Neuron (in vitro differentiated cells): Measurements from ENCODE around the gene NCKAP5.
"Not testable (repeated sequence)": the region's sequence is repeated elsewhere in the genome, so short reads cannot be mapped to it uniquely, and the experiment has no call there.

Source experiments
- H2AFZ ChIP-seq: one replicate; pipeline ENCODE4 v1.6.1; 2013; ENCODE audit warnings: low read depth, mild to moderate bottlenecking, inconsistent platforms, low read length, moderate library complexity
- H3K27me3 ChIP-seq: one replicate; pipeline ENCODE4 v1.6.1; 2013; ENCODE audit warnings: low read length; ENCODE audit not compliant: insufficient read depth
- H3K36me3 ChIP-seq: one replicate; pipeline ENCODE4 v1.6.1; 2013; ENCODE audit warnings: low read length; ENCODE audit not compliant: insufficient read depth
- H3K4me1 ChIP-seq: one replicate; pipeline ENCODE4 v1.6.1; 2013; ENCODE audit warnings: low read length; ENCODE audit not compliant: insufficient read depth
- H3K4me3 ChIP-seq: 2 replicates; pipeline ENCODE4 v1.5.1; 2013; ENCODE audit warnings: mild to moderate bottlenecking, low read length, moderate library complexity
- H3K9me3 ChIP-seq: one replicate; pipeline ENCODE4 v1.6.1; 2013; ENCODE audit warnings: low read length

The NCKAP5 gene

DNA sequence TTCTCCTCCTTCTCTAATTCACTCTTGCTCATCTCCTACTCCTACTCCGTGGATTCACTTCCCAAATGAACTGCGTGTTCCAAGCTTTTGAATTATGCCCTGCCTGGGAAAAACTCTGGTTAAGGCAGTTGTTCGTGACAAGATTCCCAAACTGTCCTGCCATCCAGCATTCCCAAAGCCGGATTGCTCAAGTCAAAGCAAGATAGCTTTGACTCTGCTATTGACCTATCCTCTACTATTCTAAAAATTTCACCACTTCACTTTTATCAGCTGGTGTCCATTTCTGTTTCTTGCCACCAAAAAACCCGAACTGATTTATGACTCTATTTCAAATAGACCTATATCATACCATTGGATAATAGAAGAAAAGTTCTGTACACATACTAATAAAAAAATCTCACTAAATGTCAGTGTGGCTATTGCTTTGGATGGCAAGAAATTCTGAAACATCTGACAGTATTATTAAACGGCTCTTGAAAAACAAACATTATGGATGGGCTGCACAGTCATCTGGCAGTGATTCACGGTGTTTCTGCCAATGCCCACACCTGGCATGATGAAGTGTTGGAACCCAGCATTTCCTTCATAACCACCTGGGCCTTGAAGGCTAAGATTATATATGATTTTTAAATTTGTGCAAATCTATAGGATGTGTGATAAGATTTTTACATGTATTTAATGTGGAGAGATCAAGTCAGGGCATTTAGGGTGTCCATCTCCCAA lies 87.4 kb downstream of the NCKAP5 start:
- H3K36me3 ChIP-seq: no peaks in the 10 kb centered on the region

DNA sequence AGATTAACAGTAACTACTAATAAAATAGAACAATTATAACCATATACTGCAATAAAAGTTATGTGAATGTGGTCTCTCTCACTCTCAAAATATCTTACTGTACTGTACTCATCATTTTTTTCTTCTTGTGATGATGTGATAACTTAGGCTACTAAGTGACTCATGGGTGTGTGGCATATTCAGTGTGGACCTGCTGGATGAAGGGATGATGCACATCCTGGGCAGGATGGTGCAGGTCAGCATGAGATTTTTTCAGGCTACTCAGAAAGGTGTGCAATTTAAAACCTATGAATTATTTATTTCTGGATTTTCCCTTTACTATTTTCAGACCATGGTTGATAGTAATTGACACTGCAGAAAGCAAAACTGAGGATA lies 90.7 kb downstream of the NCKAP5 start:
- no peaks in the 10 kb centered on the region for H3K36me3 ChIP-seq
- no peaks in the 10 kb centered on the region for H3K9me3 ChIP-seq
- H3K4me1 ChIP-seq: peaks cover 8% of the 10 kb centered on the region
- H3K27me3 ChIP-seq: no peaks in the 10 kb centered on the region
- no peak overlapping the region for H3K4me3 ChIP-seq
- H2AFZ ChIP-seq: no peak overlapping the region

More for the DNA sequence above, 87.4 kb downstream of the NCKAP5 start:
- Histone ChIP-seq H3K9me3 (no peaks in the 10 kb centered on the region), H3K4me1 (peaks cover 4% of the 10 kb centered on the region), H3K4me3 (no peak overlapping the region), H3K27me3 (no peaks in the 10 kb centered on the region), H2AFZ (no peak overlapping the region)

DNA sequence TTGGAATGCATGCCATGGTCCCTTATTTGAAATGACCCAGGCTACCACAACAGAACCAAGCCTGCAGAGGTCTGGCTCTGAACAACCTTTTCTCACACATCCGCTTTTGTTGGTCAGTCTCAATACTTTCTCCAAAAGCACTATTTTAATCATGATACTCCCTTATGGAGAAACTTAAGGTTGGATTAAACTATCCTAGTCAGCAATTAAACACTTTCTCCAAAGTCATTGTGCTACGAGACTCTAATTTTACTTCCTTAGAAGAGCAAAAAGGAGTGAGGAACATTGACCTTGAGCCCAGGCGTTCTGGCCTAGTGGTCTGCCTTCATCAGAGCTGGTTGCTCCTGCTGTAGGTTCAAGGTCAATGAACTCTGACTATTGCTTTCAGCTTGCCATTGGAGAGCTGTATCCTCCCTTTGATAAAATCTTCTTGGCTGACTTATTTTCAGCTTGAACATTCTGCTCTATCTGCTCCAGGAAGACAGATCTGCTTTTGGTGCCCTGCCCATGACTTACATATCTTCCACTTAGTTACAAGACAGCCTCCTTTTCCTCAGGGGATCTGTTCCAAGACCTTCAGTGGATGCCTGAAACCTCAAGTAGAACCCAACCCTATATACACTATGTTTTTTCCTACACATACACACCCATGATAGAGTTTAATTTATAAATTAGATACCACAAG lies 91.2 kb downstream of the NCKAP5 start:
- H2AFZ ChIP-seq: no peak overlapping the region
- no peaks in the 10 kb centered on the region for H3K27me3 ChIP-seq
- peaks cover 8% of the 10 kb centered on the region for H3K4me1 ChIP-seq
- no peaks in the 10 kb centered on the region for H3K9me3 ChIP-seq
- no peak overlapping the region for H3K4me3 ChIP-seq
- no peaks in the 10 kb centered on the region for H3K36me3 ChIP-seq

DNA sequence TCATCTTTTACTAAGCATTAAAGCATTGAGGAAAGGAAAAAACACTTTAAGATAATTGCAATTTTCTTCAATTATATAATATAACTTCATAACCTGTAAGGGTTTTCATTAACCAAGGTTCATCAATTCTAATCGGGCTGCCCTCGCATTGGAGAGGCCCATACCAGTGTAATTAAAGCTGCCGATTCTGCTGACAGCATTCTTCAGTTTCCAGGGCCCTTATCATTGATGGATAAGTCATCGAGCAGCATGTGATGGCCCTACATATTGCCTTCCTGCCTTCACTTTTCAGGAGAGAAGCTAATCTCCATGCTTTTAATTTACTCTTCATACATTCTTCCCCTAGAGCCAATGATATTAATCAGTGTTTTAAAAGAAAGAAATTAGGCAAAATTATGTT lies 92.0 kb downstream of the NCKAP5 start:
- peaks cover 8% of the 10 kb centered on the region for H3K4me1 ChIP-seq
- no peaks in the 10 kb centered on the region for H3K9me3 ChIP-seq
- no peaks in the 10 kb centered on the region for H3K27me3 ChIP-seq
- no peak overlapping the region for H2AFZ ChIP-seq
- H3K4me3 ChIP-seq: no peak overlapping the region
- H3K36me3 ChIP-seq: no peaks in the 10 kb centered on the region

DNA sequence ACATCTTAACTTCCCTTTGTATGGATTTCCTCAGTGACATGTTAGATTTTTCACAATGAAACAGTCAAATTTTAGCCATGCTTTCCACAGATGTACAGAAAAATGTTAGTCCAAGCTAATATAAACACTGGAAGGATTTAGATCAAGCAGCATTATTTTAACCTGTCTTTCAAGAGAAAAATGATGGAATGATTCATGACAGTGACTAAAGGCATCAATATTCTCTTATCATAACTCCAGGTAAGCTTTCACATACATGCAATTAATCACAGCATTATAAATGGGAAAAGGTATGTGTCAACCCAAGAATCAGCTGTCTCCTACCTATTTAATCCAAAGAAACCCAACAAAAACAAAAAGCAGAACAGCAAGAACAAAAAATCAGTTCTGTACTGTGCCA lies 92.7 kb downstream of the NCKAP5 start:
- no peak overlapping the region for H3K4me3 ChIP-seq
- H2AFZ ChIP-seq: no peak overlapping the region
- no peaks in the 10 kb centered on the region for H3K27me3 ChIP-seq
- H3K36me3 ChIP-seq: no peaks in the 10 kb centered on the region
- H3K4me1 ChIP-seq: peaks cover 8% of the 10 kb centered on the region
- H3K9me3 ChIP-seq: peaks cover 4% of the 10 kb centered on the region

DNA sequence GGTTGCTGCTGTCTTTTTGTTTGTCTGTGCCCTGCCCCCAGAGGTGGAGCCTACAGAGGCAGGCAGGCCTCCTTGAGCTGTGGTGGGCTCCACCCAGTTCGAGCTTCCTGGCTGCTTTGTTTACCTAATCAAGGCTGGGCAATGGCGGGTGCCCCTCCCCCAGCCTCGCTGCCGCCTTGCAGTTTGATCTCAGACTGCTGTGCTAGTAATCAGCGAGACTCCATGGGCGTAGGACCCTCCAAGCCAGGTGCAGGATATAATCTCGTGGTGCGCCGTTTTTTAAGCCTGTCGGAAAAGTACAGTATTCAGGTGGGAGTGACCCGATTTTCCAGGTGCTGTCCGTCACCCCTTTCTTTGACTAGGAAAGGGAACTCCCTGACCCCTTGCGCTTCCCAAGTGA lies 97.8 kb downstream of the NCKAP5 start:
- not testable (repeated sequence) for H3K36me3 ChIP-seq, H3K27me3 ChIP-seq, H3K4me3 ChIP-seq, H3K9me3 ChIP-seq, H2AFZ ChIP-seq, H3K4me1 ChIP-seq

DNA sequence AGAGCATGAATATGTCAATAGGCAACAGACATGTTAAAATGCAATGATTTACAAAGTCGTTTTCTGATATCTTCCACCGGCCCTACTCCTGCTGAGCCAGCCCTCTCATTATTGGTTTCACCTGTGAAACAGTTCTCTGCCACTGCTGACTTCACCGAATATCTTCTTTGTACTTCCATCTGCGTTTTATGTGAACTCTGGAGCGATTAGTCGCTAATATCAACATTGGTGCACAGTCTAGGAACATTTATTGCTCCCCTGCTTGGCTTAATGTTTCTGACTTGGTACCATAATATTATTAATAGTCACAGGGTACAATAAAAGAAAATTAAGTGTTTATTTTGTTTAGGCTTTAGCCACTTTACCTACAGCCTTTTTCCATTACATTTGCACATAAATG lies 105.5 kb downstream of the NCKAP5 start:
- no peak overlapping the region for H2AFZ ChIP-seq
- no peak overlapping the region for H3K4me3 ChIP-seq
- H3K27me3 ChIP-seq: no peaks in the 10 kb centered on the region
- H3K36me3 ChIP-seq: peaks cover 5% of the 10 kb centered on the region
- H3K4me1 ChIP-seq: no peaks in the 10 kb centered on the region
- peaks cover 2% of the 10 kb centered on the region for H3K9me3 ChIP-seq

DNA sequence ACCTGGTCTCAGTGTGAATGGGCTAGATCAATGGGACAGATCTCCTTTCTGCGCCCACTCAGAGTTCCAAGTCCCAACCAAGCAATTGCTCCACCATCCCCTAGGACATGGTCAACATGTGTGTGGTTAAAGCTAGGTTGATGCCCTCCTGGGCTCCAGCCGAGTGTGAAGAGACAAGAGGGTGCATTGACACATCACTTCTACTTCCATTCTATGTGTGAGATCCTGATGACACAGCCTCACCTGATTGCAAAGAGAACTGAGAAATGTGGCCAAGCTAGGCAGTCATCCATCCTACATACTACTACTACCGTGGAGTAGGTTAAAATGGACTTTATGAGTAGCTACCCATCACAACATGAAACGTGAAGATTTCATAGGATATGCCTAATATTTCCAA lies 106.8 kb downstream of the NCKAP5 start:
- Histone ChIP-seq H3K4me1 (no peaks in the 10 kb centered on the region), H3K27me3 (no peaks in the 10 kb centered on the region), H3K9me3 (peaks cover 2% of the 10 kb centered on the region), H3K4me3 (no peak overlapping the region), H3K36me3 (peaks cover 5% of the 10 kb centered on the region), H2AFZ (no peak overlapping the region)

DNA sequence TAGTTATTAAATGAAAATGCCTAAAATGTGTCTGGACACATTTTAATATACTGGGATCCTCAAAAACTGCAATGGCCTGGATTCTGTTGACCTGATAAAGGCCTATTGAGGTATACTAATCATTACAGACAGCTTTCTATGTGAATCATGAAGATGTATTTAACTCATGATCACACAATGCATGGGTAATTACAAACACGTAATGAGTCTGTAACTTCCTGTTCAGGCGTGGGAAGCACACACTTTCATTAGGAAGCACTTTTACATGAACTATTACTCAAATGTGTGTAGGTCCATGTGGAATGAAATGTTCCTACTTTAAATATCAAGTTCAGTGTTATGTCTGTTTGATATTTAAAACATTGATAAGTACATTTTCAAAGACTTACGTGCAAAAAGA lies 108.7 kb downstream of the NCKAP5 start:
- Histone ChIP-seq H2AFZ (no peak overlapping the region), H3K9me3 (peaks cover under 1% of the 10 kb centered on the region), H3K27me3 (no peaks in the 10 kb centered on the region), H3K36me3 (peaks cover 5% of the 10 kb centered on the region), H3K4me3 (no peak overlapping the region), H3K4me1 (no peaks in the 10 kb centered on the region)

DNA sequence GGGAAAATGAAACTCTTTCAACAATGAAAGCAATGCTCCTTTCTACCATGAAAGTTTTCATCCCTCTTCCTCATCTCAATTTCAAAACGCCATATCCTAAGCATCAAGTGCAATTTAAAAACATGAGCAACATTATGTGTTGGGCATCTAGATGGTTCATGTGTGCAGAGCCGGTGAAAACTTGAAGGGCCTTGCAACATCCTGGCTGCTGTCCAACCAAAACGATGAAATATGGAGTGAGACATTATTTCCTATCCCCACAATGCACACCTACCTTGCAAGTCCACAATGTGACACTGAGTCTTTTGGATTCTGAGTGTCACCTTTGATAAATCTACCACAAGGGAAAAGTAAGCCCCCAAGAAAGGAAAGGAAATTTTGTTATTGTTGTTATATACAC lies 110.0 kb downstream of the NCKAP5 start:
- peaks cover 5% of the 10 kb centered on the region for H3K36me3 ChIP-seq
- H3K9me3 ChIP-seq: no peaks in the 10 kb centered on the region
- H3K4me3 ChIP-seq: no peak overlapping the region
- no peak overlapping the region for H2AFZ ChIP-seq
- no peaks in the 10 kb centered on the region for H3K4me1 ChIP-seq
- no peaks in the 10 kb centered on the region for H3K27me3 ChIP-seq

DNA sequence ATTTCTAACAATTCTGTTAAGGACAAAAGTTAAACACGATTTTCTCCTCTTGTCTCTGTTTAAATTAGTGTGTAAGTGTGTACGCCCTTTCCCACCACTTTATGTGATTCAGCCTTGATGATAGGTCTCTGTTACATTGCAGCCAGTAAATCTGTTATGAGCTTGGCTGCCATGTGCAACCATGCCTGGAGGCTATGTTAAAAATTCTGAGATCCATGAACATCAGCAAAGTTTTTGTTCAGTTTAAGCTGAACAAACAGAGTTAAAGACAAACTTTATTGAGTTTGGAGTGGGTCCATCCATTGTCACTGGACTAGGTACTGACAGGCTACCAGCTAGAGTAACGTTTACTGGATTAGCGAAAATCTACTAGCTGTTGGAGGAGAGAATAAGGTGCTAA lies 110.4 kb downstream of the NCKAP5 start:
- Histone ChIP-seq H3K4me1 (peaks cover 1% of the 10 kb centered on the region), H2AFZ (no peak overlapping the region), H3K36me3 (peaks cover 5% of the 10 kb centered on the region), H3K27me3 (no peaks in the 10 kb centered on the region), H3K9me3 (no peaks in the 10 kb centered on the region), H3K4me3 (no peak overlapping the region)

DNA sequence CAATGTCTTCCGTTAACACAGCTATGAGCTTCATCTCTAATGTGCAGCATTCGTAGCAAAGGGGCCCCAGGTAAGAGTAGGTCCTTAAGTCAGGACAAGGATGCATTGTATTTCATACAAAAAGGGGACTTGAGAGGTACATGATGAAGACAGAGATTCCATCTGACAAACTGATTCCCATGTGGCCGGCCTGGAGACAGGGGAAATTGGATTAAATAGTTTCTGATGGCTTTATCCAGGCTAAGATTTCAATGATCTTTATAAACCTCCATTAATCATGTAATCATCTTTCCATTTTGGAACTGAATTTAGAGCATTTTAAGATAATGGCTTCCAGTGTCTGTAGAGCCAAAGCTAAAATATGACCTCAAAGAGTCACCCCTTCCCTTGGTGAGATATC lies 111.3 kb downstream of the NCKAP5 start:
- peaks cover 2% of the 10 kb centered on the region for H3K9me3 ChIP-seq
- H3K4me1 ChIP-seq: peaks cover 7% of the 10 kb centered on the region
- H3K27me3 ChIP-seq: no peaks in the 10 kb centered on the region
- no peak overlapping the region for H3K4me3 ChIP-seq
- peaks cover 5% of the 10 kb centered on the region for H3K36me3 ChIP-seq
- H2AFZ ChIP-seq: no peak overlapping the region

DNA sequence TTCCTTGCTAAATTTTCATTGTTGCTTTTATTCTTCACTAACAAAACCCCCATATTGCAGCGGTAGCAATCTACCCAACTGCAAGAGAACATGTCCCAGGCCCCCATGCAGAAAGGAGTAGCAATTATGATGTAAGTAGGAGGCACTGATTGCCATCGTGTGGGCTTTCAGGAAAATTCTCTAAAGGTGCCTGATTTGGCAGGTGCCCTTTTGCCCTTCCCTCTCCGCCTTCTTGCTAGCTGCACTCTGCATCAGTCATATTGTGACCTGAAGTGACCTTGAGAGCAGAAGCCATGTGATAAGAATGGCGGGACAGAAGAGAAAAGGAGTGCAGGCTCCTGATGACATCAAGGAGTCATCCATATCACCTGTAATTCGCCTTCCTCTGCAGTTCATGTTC lies 112.1 kb downstream of the NCKAP5 start:
- Histone ChIP-seq H2AFZ (no peak overlapping the region), H3K4me3 (no peak overlapping the region), H3K9me3 (peaks cover 2% of the 10 kb centered on the region), H3K4me1 (peaks cover 7% of the 10 kb centered on the region), H3K27me3 (no peaks in the 10 kb centered on the region), H3K36me3 (peaks cover 3% of the 10 kb centered on the region)

DNA sequence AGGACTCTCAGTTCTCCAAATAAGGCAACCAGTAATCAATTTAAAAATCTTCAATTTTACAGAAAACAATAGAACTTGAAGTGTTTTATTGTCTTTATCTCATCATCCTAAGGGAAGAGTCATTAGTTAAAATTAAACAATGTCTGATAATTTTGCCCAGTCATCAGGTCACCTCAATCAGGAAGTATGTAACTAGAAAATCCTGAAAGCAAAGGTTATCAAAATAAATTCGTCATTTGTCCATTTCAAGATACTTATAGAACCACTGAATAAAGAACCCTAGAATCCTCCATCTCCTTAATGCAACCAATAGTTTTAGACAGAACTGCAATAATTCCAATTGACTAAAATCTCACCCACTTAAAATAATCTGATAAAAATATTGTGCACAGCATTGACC lies 115.2 kb downstream of the NCKAP5 start:
- no peaks in the 10 kb centered on the region for H3K27me3 ChIP-seq
- no peak overlapping the region for H2AFZ ChIP-seq
- peaks cover 4% of the 10 kb centered on the region for H3K9me3 ChIP-seq
- no peak overlapping the region for H3K4me3 ChIP-seq
- peaks cover 7% of the 10 kb centered on the region for H3K4me1 ChIP-seq
- H3K36me3 ChIP-seq: no peaks in the 10 kb centered on the region
